ENCODE measurements around the gene BOLA2B. TPM values are rescaled to one million over a fixed set of nuclear protein-coding genes. Genes with fewer than 3 reads are reported as not detected.

Gene BOLA2B
- total RNA-seq, 1 donor from 2014 or later: 90.4 TPM

GRCh38 chr16:30144017-30144416, 49.4 kb downstream of the BOLA2B start:
- H3F3A ChIP-seq (ENCODE audit: low read depth): no peaks in the 10 kb centered on the region
- Mint-ChIP-seq H3K4me3 (no peak overlapping the region), H3K27me3 (ENCODE audit: insufficient read depth, low read depth) (peaks cover 7% of the 10 kb centered on the region), H3K36me3 (no peaks in the 10 kb centered on the region), H3K9me3 (peaks cover 5% of the 10 kb centered on the region), H3K27ac (no peak overlapping the region), H3K4me1 (no peaks in the 10 kb centered on the region)
- no peak overlapping the region for H3K4me3 ChIP-seq
- H3K9ac ChIP-seq: no peak overlapping the region
- no peaks in the 10 kb centered on the region for H3K27me3 ChIP-seq
- H4K20me1 ChIP-seq (ENCODE audit: low read depth): no peaks in the 10 kb centered on the region
- TF ChIP-seq CTCF (IDR thresholded peaks at IDR 0.05) (no peak), EZH2 (IDR thresholded peaks at IDR 0.05) (no peak), EZH2phosphoT487 (IDR thresholded peaks at IDR 0.05) (no peak)
- H3K79me2 ChIP-seq (ENCODE audit: low read depth): no peaks in the 10 kb centered on the region
- H2AFZ ChIP-seq (replicated peaks): no peak overlapping the region
- no peaks in the 10 kb centered on the region for H3K4me1 ChIP-seq
- H3K36me3 ChIP-seq: no peaks in the 10 kb centered on the region
- no peak overlapping the region for H3K27ac ChIP-seq
- peaks cover under 1% of the 10 kb centered on the region for H3K9me3 ChIP-seq (ENCODE audit: low read depth)
- H3K4me2 ChIP-seq: no peak overlapping the region
- no peak for DNase-seq (ENCODE audit: low spot score)

GRCh38 chr16:30143347-30143702, 50.1 kb downstream of the BOLA2B start:
- no peak for DNase-seq (ENCODE audit: low spot score)
- Histone ChIP-seq H3K79me2 (ENCODE audit: low read depth) (no peaks in the 10 kb centered on the region), H3K4me2 (no peak overlapping the region), H3K9me3 (ENCODE audit: low read depth) (no peaks in the 10 kb centered on the region), H3K27me3 (no peaks in the 10 kb centered on the region), H3K36me3 (no peaks in the 10 kb centered on the region), H3K27ac (no peak overlapping the region), H3K4me1 (no peaks in the 10 kb centered on the region), H2AFZ (replicated peaks) (no peak overlapping the region), H4K20me1 (ENCODE audit: low read depth) (no peaks in the 10 kb centered on the region), H3K4me3 (no peak overlapping the region), H3F3A (ENCODE audit: low read depth) (no peaks in the 10 kb centered on the region), H3K9ac (no peak overlapping the region)
- H3K9me3 Mint-ChIP-seq: no peaks in the 10 kb centered on the region
- TF ChIP-seq CTCF (IDR thresholded peaks at IDR 0.05) (no peak), EZH2phosphoT487 (IDR thresholded peaks at IDR 0.05) (no peak), EZH2 (IDR thresholded peaks at IDR 0.05) (no peak)
- no peaks in the 10 kb centered on the region for H3K4me1 Mint-ChIP-seq
- no peak overlapping the region for H3K27ac Mint-ChIP-seq
- H3K36me3 Mint-ChIP-seq: no peaks in the 10 kb centered on the region
- H3K4me3 Mint-ChIP-seq: no peak overlapping the region
- peaks cover 8% of the 10 kb centered on the region for H3K27me3 Mint-ChIP-seq (ENCODE audit: insufficient read depth, low read depth)

Small RNA genes lying within 50 kb of the gene (small RNA-seq; reads per million reads assigned to genes)
- not detected for gene AC106782.4

Other genes starting within 250 kb of the BOLA2B start
- gene TMEM219, start 231.6 kb downstream of the BOLA2B start, total RNA-seq (ENCODE audit: low replicate concordance): 50.7 and 123 TPM in 2 replicates
- gene TAOK2, start 219.8 kb downstream of the BOLA2B start, total RNA-seq (ENCODE audit: low replicate concordance): 13.8 and 49.9 TPM in 2 replicates
- 4.7 and 14.1 TPM in 2 replicates for gene HIRIP3, start 198.0 kb downstream of the BOLA2B start, total RNA-seq (ENCODE audit: low replicate concordance)
- gene INO80E, start 197.4 kb downstream of the BOLA2B start, total RNA-seq (ENCODE audit: low replicate concordance): 104 and 129 TPM in 2 replicates
- gene DOC2A, start 182.6 kb downstream of the BOLA2B start, total RNA-seq (ENCODE audit: low replicate concordance): 3.1 and 8.1 TPM in 2 replicates
- not detected in 2 replicates for gene C16orf92, start 170.5 kb downstream of the BOLA2B start, total RNA-seq (ENCODE audit: low replicate concordance)
- 2.4 and 9.0 TPM in 2 replicates for gene TLCD3B, start 162.4 kb downstream of the BOLA2B start, total RNA-seq (ENCODE audit: low replicate concordance)
- 469 and 981 TPM in 2 replicates for gene ALDOA, start 127.9 kb downstream of the BOLA2B start, total RNA-seq (ENCODE audit: low replicate concordance)
- 93.3 and 166 TPM in 2 replicates for gene PPP4C, start 117.7 kb downstream of the BOLA2B start, total RNA-seq (ENCODE audit: low replicate concordance)
- 0.39 and 2.8 TPM in 2 replicates for gene TBX6, start 101.7 kb downstream of the BOLA2B start, total RNA-seq (ENCODE audit: low replicate concordance)
- gene YPEL3, start 97.5 kb downstream of the BOLA2B start, total RNA-seq (ENCODE audit: low replicate concordance): 6.8 and 30.7 TPM in 2 replicates
- gene GDPD3, start 80.1 kb downstream of the BOLA2B start, total RNA-seq (ENCODE audit: low replicate concordance): 0.12 and 0.13 TPM in 2 replicates
- 20.9 and 41.1 TPM in 2 replicates for gene MAPK3, start 70.4 kb downstream of the BOLA2B start, total RNA-seq (ENCODE audit: low replicate concordance)
- 9.4 and 10.6 TPM in 2 replicates for gene CORO1A, start 10.1 kb downstream of the BOLA2B start, total RNA-seq (ENCODE audit: low replicate concordance)
- gene SLX1A, start 209 bp upstream of the BOLA2B start, total RNA-seq (ENCODE audit: low replicate concordance): 10.4 and 31.7 TPM in 2 replicates
- 6.2 and 8.5 TPM in 2 replicates for gene SULT1A3, start 5.6 kb upstream of the BOLA2B start, total RNA-seq (ENCODE audit: low replicate concordance)
- gene NPIPB13, start 54.8 kb upstream of the BOLA2B start, total RNA-seq (ENCODE audit: low replicate concordance): 1.9 and 4.0 TPM in 2 replicates
- 30.4 and 55.1 TPM in 2 replicates for gene CD2BP2, start 161.6 kb upstream of the BOLA2B start, total RNA-seq (ENCODE audit: low replicate concordance)
- gene TBC1D10B, start 176.8 kb upstream of the BOLA2B start, total RNA-seq (ENCODE audit: low replicate concordance): 8.2 and 23.4 TPM in 2 replicates
- gene MYL11, start 181.1 kb upstream of the BOLA2B start, total RNA-seq (ENCODE audit: low replicate concordance): 0.68 and 4.1 TPM in 2 replicates
- gene SEPTIN1, start 188.9 kb upstream of the BOLA2B start, total RNA-seq (ENCODE audit: low replicate concordance): 1.1 TPM in 1 of 2 replicates, not detected in the other
- 39.3 and 41.8 TPM in 2 replicates for gene ZNF48, start 201.8 kb upstream of the BOLA2B start, total RNA-seq (ENCODE audit: low replicate concordance)
- 6.0 and 17.7 TPM in 2 replicates for gene ZNF771, start 213.9 kb upstream of the BOLA2B start, total RNA-seq (ENCODE audit: low replicate concordance)
- gene DCTPP1, start 236.4 kb upstream of the BOLA2B start, total RNA-seq (ENCODE audit: low replicate concordance): 30.4 and 47.9 TPM in 2 replicates